Stimulated activated CD4-positive, alpha-beta T cell treated with anti-CD3 and anti-CD28 coated beads, TNF-alpha, amount 100 ng/mL, for 48 hours (primary cell): Measurements from ENCODE around the gene ERICH2.

Experiments
- DNase-seq, 3 donors: peaks; one replicate each; pipeline ENCODE4 v3.0.0-alpha.2; 2020; ENCODE audit warnings: low read depth in 3 of 3

Gene ERICH2

DNA sequence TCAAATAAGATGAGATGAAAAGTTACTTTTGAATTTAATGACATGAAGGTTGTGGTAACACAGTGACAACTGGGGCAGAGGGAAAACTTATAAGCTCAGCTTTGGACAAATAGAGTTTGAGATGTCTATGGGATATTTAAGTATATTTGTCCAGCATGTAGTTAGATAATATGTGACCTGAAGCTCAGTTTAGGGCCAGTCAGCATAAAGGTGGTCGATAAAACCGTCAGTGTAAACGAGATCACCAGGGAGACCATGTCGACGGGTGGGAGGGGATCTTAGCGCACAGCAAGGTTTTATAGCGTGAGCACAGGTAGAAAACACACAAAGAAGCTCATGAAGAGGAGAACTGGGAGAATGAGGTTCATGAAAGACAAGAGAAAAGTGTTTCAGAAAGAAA, 7.4 kb upstream of the ERICH2 start:
- DNase-seq: no peak

DNA sequence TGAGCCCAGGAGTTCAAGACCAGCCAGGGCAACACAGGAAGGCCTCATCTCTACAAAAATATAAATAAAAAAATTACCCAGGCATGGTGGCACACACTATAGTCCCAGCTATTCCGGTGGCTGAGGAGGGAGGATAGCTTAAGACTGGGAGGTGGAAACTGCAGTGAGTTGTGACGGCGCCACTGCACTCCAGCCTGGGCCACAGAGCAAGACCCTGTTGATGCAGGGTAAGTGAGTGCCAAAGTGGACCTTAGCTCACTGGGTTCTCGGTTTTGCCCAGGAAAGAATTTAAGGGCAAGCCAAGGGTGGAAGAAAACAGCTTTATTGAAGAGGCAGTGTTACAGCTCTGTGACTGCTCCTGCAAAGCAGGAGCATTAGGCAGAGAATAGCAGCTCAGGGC, 6.9 kb upstream of the ERICH2 start:
- DNase-seq: no peak

DNA sequence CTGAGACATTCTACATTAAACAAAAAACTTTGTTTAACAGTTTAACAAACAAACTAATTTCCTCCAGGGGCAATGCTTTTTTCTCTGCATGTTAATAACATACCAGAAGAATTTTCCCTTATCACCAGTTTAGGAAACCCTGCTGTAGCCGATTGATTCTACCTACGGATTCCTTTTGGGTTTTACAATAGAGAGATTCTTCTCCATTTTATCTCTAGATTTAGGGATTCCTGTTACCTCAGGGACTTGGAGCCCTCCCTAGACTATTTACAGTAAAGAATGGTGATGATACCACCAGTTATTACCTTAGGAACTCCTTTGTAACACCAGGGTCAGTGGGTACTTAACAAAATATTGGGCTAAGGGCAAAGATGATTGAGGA, 5.3 kb upstream of the ERICH2 start:
- no peak for DNase-seq

DNA sequence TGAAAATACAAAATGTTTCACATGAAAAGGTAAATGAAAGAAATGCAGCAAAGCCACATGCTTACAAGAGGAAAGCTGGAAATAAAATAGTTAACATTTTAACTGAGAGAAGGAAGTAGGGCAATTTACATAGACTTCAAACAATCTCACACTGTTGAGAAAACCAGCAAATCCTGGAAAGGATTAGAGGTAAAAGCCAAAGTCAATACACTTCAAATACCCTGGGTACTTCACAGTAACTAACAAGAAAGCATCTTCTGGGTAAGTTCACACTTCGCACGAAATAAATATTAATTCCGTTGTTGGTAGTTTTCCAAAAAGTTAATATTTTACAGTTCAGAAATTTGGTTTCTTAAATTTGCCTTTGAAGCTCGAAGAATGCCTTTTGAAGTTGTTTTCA, 3.5 kb upstream of the ERICH2 start:
- DNase-seq: no peak

DNA sequence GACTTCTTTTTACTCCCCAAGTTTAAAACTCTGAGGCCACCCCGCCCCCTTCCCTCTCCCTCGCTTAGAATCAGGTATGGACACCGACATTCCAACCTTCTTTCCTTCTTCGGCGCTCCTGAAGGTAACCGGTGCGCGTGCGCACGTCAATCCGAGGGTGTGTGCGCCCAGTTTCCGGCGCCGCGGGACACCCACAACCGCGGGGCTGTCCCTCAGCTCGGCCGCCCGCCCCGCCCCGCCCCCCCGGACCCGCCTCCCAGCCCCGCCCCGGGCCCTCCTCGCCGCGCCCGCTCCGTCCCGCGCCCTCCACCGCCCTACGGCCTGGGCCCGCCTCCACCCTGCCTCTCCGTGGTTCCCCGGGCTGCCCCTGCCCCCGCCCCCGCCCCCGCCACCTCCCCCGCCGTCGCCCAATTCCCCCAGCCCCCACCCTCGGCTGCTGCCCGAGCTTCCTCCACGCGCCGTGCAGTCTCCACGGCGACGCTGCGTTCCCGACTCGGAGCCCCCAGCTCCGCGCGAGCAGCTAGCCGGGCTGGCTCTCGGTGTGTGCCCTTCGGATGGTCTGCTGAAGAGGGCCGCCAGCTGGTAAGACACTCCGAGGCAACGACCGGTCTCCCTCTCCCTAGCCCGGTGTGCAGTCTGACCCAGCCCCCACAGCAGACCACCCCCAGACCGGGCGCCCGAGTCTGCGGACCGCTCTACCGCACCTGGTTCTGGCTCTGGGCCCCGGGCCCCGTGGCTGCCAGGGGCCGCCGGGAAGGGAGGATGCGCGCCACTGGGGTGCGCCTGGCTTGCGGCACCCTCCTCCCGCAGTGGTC, 635 bp downstream of the ERICH2 start:
- DNase-seq: peak; percentile 33 to 59 (median 36)

DNA sequence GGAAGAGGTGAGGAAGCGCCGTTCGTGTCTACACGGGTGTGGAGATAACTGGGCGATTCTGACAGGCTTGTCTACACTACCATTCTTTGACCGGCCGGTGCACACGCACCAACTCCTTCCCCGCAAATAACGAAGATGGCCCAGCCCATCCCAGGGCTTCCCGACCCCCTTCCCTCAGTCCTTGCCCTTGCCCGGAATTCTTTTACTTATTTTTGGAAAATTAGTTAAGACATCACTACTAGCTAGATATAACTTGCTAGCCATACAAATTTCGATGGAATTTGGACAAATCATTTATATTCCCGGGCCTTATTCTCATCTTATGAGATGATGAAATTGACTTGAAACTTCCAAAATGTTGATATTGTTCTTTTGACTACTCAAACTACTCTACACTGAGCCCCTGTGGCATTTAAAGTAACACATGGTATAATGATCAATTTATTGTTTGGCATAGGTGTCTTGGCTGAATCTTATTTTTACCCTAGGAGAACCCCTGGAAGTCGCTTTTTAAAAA, 1.3 kb downstream of the ERICH2 start:
- DNase-seq: no peak

DNA sequence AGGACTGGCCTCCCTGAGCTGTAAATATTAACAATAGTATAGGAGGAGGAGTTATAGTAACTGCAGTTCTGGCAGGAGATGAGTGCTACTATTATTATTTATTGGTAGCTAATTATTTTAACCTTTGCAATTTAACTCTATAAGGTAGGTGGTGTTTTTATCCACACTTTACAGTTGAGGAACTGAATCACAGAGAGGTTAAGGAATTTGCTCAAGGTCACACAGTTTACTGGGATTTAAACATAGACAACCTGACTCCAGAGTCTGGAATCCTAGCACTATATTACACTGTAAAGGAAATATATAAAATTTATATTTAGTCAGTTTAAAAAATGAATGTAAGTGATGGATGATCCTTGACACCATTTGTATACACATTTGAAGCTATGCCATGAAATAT, 2.1 kb downstream of the ERICH2 start:
- DNase-seq: no peak

DNA sequence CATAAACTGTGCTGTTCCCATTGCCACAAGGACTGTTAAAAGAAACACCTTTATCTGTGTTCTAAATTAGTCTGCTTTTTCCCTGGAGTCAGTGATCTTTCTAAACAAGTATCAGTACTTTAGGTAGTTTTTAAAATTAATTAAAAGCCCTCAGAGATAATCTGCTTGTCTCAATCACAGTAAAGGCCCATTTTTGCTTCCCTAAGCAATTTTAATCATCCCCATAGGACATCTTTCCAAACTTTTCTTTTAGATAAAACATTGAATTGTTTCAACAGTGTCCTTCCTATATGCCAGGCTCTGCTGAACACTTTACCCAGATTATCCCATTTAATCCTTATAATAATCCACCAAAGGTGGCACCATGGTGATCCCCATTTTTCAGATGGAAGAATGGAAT, 3.9 kb downstream of the ERICH2 start:
- no peak for DNase-seq

DNA sequence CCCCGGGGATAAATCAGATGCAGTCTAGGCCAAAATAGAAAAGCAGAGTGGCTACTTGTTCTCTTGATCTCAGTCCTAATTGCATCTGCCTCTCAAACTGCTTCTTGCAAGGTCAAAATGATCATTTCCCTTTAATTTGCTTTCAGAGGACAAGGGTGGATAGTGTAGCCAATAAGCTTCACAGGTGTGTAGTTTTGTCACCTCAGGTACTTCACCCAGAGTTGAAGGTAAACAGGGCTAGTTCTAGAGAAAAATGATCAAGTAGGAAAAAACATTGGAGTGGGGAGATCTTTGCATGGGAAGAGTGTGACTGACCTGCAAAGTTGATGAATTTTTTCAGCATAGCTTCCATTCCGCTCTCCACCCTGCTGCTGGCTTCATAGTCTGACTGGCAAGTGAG, 8.7 kb downstream of the ERICH2 start:
- no peak for DNase-seq

DNA sequence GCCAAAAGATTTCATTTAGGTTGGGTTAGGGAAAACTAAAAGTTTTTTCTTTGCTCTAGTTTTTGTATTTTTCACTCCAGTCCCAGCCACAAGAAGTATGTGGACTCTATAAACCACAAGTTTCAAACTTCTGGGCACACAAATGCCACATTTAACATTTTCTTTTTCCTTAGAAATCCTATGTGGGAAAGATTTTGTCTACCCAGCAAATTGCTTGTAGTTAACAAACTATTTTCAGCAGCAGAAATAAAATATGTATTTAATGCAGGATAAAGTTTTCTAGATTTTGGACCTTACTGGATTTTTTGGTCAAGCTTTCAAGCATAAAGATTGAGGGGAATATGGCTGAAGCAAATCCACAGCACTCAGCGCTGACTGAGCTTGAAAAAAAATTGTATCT, 9.1 kb downstream of the ERICH2 start:
- no peak for DNase-seq

DNA sequence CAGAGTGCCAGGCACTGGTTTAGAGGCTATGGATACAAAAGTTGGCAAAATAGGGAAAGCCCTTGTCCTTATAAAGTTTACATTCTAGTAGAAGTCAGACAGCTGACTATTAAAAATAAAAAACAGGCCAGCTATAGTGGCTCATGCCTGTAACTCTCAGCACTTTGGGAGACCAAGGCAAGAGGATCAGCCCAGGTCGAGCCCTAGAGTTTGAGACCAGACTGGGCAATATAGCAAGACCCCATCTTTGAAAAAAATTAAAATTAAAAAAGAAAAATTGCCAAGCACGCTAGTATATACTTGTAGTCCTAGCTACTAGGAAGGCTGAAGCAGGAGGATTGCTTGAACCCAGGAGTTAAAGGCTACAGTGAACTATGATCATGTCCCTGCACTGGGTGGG, 12.5 kb downstream of the ERICH2 start:
- no peak for DNase-seq

DNA sequence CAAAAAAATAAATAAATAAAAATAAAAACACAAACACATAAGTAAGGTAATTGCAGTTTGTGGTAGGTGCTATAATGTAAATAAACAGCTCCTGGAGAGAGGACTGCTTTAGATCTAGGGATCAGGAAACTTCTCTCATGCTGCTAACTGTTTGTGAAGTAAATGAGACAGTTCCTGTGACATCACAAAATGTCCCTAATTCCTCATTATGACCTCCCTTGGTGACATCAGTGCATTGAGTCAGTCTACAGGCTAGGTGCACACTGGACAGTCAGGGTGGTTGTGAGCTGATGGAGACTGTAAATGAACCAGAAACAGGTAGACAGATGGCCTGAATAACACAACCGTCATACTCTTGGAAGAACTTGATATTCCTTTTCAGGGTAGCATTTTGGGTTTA, 13.4 kb downstream of the ERICH2 start:
- no peak for DNase-seq

DNA sequence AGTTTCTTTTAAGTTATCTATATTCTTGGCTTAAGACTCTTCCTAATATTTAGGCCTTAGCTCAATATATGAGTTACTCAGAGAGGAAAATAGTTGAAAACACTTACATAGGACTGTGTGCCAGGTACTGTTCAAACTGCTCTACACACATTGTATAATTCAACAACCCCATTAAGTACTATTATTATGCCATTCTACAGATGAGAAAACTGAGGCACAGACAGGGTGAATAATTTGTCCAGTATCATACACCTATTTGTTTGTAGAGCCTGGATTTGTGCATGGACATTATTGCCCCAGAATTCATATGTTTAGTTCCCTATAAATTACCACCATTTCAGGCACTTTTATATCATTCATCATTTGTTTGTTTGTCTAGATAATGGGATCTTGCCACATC, 28.8 kb downstream of the ERICH2 start:
- DNase-seq: no peak

DNA sequence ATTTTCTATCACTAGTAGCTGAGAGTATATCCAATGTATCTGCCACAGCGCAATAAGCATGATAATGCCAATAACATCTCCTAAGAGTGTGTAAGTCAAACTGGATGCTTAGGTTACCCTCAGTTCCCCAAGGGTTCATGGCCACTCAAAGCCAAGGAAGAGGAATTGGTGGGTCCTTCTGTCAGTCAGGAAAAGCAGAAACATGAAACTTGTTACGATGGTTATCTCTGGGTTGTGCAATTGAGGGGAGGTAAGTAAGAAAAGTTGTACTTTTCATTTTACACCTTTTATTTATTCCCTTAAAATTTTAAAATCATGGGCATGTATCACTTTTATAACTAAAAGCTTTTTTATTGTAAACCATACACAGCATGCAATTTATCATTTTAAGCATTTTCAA, 36.4 kb downstream of the ERICH2 start:
- no peak for DNase-seq

DNA sequence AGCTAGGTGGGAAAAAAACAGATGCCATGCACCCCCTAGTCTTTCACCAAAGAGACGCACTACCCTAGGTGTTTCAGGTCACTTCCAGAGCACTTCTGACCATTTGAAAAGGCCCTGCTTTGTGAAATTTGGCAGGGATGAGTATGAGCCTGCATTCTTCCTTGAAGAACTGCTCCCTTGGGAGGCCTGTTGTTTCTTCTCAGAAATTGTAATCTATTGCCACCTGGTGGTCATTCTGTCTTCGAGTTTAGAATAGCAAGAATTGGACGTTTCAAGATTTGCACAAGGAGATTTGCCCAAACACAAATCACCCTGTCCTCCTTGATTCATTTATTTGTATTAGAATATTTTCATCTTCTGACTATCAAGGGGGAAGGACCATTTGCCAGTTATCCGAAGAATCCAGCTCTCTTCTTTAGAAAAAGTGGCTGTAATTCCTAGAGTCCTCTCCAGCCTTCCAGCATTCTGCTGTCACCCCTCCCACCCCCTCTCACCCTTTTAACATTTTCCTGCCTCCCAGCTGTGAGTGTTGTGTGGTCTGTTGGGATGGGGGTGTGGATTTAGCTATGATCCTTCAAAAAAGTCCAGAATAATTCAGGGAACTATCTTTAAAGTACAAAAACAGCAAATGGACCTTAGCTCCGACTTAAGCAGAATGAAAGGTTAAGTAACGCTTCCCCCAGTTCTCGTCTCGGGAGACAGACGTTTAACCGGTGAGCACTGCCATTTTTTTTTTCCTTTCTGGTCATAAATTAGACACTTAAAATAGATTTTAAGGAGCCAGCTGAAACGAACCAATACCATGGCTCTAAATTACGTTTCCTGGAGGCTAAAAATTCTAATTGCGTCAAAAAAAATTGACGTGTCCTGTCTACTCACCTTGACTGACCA, 42.8 kb downstream of the ERICH2 start:
- no peak for DNase-seq

DNA sequence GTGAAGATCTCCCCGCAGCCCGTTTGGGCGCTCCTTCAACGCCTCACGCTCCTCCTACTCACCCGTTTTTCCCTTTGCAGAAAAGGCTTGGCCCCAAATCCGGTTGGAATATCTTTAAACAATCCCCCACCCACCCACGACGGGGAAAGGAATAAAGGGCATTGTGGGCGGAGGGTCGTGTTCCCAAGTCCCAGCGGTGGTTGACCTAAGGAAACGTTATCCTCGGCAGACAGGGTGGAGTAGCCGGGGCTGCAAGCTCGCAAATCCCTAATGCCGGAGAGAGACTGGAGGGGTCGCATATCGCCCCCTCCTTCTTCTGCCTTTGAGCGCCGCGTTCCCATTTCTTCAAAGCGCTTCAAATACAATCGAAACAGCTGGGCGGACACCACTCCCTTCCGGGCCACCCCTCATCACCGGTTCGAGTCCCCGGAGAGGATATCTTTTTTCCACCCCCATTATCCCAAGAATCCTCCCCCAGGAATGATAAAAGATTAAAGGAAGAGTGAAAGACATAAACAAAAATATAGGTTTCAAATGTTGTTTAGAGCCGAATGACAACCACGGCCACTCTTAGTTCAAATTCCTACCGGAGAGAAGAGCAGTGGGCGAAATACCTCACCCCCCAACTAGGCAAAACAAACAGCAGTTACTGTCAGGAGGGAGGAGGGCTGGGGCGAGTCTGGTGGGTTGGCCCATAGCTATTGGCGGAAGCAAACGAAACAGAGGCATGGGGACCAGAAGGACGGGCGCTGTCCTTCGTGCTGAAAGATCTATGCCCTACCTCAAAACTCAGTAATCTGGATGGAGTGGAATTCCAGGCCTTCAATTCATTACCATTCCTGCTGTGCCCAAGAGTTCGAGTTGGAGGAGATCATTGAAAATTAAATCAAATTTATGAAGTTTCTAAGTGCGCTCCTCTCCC, 43.7 kb downstream of the ERICH2 start:
- DNase-seq: no peak

DNA sequence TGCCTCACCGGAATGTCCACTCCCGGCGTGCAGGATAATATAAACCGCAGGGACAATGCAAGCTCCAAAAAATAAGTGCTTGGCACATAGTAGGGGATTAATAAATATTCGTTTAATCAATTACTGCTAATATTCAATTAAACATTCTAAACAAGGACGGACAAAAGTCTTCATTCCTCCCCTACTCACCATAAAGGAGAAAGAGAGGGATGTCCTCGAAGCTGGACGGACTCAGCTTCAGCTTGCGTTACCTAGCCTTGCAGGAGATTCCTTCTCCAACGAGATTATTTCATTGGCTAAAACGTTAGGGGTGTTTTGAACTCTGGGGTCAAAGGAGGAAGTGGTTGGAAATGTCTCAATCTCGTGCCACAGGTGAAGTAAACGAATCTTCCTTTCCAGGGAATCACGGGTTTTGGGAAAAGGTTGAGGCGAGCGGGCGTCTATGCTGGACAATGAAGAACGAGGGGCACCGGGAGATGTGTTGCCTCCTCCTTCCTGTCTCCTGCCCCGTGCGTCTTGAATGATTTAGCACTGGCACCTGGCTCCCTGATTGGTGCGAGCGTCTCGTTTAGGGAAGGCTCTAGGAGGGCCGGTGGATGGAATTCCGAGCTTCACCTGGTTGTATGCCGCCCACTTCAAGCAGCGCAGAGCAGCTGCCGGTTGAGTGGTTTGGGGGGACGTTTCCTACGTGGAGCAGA, 44.5 kb downstream of the ERICH2 start:
- DNase-seq: no peak

DNA sequence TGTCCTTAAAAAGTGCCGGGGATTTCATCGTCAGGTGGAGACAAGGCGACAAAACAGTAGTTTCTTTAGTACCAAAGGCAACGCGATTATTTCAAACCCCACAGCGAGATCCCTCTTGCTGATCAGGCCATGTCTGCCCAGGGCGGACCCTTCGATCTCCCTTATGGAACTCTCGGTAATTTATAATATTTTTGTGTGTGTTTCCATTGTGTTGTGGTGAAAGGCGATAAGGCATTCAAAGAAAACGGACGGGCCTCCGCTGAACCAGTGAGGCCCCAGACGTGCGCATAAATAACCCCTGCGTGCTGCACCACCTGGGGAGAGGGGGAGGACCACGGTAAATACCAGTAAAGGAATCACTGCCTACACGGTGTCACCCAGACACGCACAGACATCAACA, 45.1 kb downstream of the ERICH2 start:
- no peak for DNase-seq

DNA sequence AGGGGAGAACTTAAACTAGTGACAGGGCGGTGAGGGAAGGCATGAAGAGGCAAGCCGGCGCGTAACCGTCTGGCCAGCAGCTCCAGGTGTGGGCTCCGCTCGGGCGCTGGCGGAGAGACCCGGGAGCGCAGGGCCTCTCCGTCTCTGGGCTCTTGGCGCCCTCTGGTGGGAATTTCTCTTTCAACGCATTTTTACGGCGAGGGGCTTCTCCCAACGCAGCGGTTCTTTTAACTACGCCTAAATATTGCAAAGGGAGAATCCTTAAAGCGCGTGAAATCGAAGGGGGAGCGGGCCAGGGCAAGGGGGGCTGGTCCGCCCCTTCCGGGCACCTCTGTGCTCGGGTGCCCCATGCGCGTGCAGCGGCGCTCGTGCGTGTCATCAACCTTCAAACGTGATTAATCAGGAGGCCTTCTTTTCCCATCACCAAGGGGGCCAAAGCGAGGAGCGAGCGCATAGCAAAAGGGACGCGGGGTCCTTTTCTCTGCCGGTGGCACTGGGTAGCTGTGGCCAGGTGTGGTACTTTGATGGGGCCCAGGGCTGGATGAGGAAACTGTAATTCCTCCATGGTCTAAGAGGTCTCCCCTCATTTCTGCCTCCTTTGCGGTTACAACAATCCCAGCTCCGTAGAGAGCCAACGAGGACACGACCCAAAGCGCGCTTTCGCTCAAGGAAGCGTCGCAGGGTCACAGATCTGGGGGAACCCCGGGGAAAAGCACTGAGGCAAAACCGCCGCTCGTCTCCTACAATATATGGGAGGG, 45.7 kb downstream of the ERICH2 start:
- DNase-seq: peak; percentile 49 to 68 (median 54)

DNA sequence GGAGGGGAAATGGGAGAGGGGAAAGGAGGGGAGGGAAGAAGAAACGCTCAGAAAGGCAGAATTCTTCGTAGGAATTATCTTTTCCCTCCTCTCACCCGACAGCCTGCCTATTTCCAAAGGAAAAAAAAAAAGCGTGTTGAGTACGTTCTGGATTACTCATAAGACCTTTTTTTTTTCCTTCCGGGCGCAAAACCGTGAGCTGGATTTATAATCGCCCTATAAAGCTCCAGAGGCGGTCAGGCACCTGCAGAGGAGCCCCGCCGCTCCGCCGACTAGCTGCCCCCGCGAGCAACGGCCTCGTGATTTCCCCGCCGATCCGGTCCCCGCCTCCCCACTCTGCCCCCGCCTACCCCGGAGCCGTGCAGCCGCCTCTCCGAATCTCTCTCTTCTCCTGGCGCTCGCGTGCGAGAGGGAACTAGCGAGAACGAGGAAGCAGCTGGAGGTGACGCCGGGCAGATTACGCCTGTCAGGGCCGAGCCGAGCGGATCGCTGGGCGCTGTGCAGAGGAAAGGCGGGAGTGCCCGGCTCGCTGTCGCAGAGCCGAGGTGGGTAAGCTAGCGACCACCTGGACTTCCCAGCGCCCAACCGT, 46.4 kb downstream of the ERICH2 start, which contains the start of gene GAD1:
TSS of gene GAD1 (plus strand) at position 384 of the 589 bp plus-strand sequence. CDS start 1,705 bp downstream, outside the sequence.
- DNase-seq: peak; percentile 44 to 61 (median 44)
